Rectal smooth muscle tissue (tissue), 1 donor: ENCODE measurements around the gene C11orf58.

Experiments used
- H3K27ac ChIP-seq: one replicate; pipeline ENCODE4 v1.7.0; 2013; ENCODE audit warnings: low read depth, low read length, inconsistent platforms
- H3K27me3 ChIP-seq: one replicate; pipeline ENCODE4 v1.7.0; 2013; ENCODE audit warnings: low read length; ENCODE audit not compliant: control insufficient read depth, insufficient read depth
- H3K36me3 ChIP-seq: one replicate; pipeline ENCODE4 v1.7.0; 2013; ENCODE audit warnings: low read length; ENCODE audit not compliant: control insufficient read depth, insufficient read depth
- H3K4me1 ChIP-seq: one replicate; pipeline ENCODE4 v1.7.0; 2013; ENCODE audit warnings: low read length; ENCODE audit not compliant: control insufficient read depth, insufficient read depth
- H3K4me3 ChIP-seq: one replicate; pipeline ENCODE4 v1.7.0; 2013; ENCODE audit warnings: low read length
- H3K9ac ChIP-seq: one replicate; pipeline ENCODE4 v1.7.0; 2013; ENCODE audit warnings: low read length

The C11orf58 gene

DNA sequence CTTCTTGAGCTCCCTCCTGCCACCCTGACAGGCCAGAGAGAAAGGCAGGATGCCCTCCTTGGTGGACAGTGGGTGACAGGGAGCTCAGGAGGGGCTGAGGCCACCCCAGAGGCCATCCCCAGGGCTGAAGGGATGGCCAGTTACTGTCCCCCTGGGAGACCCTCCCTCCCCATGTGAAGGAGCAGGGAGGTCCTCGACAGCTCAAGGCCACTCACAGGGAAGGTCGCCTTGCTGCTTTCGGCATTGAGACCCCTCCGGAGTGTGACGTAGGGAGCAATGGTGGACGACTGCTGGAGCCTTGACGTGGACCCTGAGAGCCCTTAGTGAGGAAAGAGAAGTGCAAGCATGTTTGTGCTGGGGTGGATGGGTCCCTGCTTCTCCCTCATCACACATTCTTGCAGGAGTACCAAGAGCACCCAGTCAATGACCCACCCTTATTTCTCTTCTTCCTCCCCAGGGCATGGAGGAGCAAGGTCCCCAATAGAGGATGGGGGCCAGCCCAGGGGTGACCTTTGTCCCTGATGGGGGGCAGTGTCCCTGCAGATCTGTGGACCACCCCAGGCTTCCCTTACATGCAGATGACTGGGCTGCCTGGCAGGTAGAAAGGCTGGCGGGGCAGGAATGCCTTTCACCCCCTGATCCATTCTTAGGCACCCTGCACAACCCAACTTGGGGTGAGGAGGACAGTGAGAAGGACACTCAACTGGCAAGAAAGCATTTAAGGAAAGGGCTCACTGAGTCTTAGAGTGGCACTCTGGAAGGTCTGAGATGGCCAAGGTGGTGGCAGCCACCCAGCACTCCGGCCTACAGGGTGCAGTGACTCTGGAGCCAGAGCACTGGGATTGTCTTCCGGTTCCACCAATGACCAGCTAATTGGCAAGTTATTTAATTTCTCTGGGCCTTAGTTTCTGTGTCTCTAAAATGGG, 51.4 kb downstream of the C11orf58 start:
- no peak overlapping the region for H3K27ac ChIP-seq
- no peak overlapping the region for H3K4me3 ChIP-seq
- no peaks in the 10 kb centered on the region for H3K4me1 ChIP-seq
- H3K9ac ChIP-seq, result no peak overlapping the region
- H3K36me3 ChIP-seq, result peaks cover 6% of the 10 kb centered on the region
- H3K27me3 ChIP-seq, result no peaks in the 10 kb centered on the region

DNA sequence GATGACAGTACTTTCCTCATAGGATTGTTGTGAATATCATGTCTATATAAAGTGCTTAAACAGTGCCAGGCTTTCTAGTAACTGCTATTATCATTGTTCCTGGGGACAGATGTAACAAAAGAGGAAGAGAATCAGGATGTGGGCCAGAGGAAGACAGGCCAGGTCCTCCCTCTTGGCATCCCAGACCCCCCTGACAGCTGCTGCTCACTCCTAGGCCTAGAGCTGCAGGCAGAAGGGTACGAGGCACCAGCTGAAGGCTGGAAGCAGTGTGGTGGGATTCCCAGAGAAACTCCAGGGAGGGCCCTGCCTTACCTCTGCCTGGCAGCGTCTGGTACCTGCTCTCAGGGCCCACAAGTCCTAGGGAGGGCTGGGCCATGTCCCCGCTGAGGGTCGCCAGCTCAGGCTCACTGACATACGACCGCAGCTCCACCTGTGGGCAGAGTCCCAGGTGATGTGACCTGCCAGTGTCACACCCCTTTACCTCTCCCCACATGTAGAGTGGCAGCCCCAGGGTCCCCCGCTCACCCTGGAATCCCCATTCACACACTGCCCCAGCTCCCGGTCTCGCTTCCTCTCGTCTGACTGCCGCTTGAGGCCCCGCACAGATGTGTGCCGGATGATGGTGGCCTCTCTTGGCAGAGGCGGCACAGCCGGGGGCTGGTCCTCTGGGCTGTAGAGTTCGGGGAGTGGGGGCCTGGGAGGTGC, 52.2 kb downstream of the C11orf58 start:
- Histone ChIP-seq H3K27ac (peak overlapping the region; percentile 30), H3K4me1 (no peaks in the 10 kb centered on the region), H3K36me3 (peaks cover 6% of the 10 kb centered on the region), H3K27me3 (no peaks in the 10 kb centered on the region), H3K9ac (no peak overlapping the region), H3K4me3 (no peak overlapping the region)

DNA sequence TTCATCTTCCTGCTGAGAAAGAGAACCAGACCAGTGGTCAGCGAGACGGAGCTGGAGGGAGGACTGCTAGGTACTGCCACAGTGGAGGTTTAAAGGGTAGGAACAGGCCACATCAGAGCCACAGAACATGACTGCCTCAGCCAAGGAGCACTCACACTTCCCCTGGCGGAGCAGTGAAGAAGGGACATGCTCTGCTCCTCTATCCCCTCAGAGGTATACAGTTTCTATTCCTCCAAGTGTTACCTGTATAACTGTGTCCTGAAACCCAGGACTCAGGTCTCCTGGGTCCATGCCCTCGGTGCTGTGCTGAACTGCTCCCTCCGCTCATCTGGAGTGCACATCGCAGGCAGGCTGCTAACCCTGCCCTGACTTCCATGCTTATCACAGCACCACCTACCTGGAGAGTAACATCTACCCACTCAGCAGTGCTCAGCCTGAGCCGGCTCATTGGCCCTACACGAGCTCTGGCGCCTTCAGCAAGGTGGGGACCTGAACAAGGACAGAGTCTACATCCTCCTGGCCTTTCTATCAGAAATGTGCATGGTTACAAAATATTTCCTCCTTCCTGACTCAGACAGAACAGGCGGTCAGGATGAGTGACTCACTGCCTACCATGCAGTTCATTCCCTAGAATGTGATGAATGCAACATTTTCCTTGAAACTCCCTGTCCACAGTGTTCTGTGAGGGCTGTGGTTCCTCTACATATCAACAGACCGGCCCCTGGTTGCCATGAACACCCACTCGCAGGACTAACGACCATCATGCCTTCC, 52.9 kb downstream of the C11orf58 start:
- Histone ChIP-seq H3K9ac (no peak overlapping the region), H3K27ac (peak overlapping the region; percentile 30), H3K4me1 (no peaks in the 10 kb centered on the region)

DNA sequence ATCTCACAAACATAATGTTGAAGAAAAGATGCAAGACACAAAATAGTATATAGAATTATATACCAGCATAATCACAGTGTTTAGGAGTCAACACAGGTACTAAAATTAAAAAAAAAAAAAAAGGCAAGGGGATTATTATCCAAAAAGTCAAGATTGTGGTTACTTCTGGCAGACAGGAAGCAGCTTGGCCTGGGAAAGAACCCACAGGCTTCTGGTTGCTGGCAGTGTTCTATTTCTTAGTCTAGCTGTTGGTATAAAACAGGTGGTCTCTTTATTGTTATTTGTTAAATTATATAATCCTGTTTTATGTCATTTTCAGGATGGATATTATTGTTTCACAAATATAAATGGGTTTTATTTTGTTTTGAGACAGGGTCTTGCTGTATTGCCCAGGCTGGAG, 54.0 kb downstream of the C11orf58 start:
- H3K9ac ChIP-seq, result no peak overlapping the region
- no peaks in the 10 kb centered on the region for H3K27me3 ChIP-seq
- no peak overlapping the region for H3K27ac ChIP-seq
- no peaks in the 10 kb centered on the region for H3K4me1 ChIP-seq
- H3K36me3 ChIP-seq, result peaks cover 6% of the 10 kb centered on the region
- no peak overlapping the region for H3K4me3 ChIP-seq

More for the DNA sequence above, 52.9 kb downstream of the C11orf58 start:
- Histone ChIP-seq H3K4me3 (no peak overlapping the region), H3K36me3 (peaks cover 6% of the 10 kb centered on the region), H3K27me3 (no peaks in the 10 kb centered on the region)

DNA sequence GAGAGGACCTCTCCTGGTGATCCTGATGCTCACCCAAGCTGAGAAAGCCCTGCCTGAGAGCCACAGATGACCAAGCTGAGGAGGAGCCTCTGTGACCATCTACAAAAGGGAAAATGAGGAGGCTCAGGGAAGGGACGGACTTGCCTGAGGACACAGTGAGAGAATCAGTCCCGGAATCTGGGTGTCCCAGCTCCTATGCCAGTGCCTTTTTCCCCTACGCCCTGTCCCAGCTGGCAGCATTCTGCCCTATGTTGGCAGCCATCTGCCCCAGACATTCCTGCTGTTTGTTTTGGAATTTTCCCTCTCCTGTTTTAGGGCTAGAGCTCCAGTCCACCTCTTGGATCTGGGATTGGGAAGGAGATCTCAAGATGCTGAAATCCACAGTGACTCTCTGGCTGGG, 54.6 kb downstream of the C11orf58 start:
- no peaks in the 10 kb centered on the region for H3K4me1 ChIP-seq
- no peak overlapping the region for H3K27ac ChIP-seq
- H3K36me3 ChIP-seq, result peaks cover 6% of the 10 kb centered on the region

DNA sequence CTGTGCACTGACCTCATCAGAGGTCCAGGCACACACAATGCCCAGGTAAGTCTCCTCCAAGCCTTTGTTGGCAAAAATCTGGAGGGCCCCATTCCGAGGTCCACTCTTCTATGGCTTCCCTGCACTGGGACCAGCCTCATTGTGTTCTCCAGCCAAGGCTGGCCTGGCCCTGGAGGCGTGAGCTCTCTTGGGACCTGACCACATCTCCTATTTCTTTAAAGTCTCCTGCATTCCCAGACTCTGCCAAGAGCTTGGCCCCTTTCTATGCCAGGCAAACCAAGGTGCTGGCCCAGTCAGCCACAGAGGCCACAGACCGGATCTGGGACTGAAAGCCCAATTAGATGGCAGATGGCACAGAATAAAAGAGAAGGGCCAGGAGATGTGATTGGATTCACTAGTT, 55.1 kb downstream of the C11orf58 start:
- no peaks in the 10 kb centered on the region for H3K4me1 ChIP-seq
- H3K9ac ChIP-seq, result no peak overlapping the region
- no peak overlapping the region for H3K4me3 ChIP-seq
- no peaks in the 10 kb centered on the region for H3K27me3 ChIP-seq
- peaks cover 6% of the 10 kb centered on the region for H3K36me3 ChIP-seq
- no peak overlapping the region for H3K27ac ChIP-seq

More for the DNA sequence above, 54.6 kb downstream of the C11orf58 start:
- no peak overlapping the region for H3K9ac ChIP-seq
- H3K4me3 ChIP-seq, result no peak overlapping the region
- H3K27me3 ChIP-seq, result no peaks in the 10 kb centered on the region

DNA sequence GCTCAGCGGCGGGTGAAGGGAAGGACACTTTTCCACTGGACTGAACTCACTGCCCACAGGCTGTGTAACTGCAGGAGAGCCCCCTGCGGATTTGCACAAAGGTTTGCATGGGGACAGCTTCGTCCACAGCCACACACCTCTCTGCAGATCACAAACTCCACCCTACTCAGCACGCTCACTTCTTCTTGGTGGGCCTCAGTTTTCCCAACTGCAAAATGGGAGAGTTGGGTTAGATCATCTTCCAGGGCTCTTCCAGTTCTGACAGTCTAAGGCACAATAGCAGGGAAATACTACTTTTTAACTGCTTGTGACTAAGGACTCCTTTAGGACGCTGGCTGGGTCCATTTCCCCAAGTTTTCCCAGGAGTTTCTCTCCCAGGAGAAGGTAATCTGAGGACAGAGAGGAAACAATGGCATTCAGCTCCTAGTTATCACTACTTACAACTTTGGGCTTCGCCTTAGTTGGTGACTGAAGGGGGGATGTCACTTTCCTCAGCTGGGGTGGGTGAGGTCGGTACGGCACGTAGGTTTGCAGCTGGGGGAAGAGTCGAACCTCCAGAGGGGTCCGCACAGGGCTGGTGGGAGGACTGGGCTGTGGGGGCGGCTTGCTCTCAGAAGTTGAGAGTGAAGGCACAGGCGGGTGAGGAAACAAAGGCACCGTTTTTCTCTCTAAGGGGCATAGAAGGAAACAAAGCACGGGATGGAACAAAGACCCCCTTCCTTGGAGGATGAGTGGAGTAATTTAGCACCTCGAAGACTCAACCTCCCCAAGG, 55.8 kb downstream of the C11orf58 start:
- Histone ChIP-seq H3K4me1 (no peaks in the 10 kb centered on the region), H3K27ac (no peak overlapping the region), H3K36me3 (peaks cover 6% of the 10 kb centered on the region), H3K4me3 (no peak overlapping the region), H3K9ac (no peak overlapping the region), H3K27me3 (no peaks in the 10 kb centered on the region)

GRCh38 chr11:16795146-16795545, 56.7 kb downstream of the C11orf58 start:
- Histone ChIP-seq H3K36me3 (peaks cover 6% of the 10 kb centered on the region), H3K9ac (no peak overlapping the region), H3K4me1 (no peaks in the 10 kb centered on the region), H3K27ac (no peak overlapping the region), H3K27me3 (no peaks in the 10 kb centered on the region), H3K4me3 (no peak overlapping the region)

DNA sequence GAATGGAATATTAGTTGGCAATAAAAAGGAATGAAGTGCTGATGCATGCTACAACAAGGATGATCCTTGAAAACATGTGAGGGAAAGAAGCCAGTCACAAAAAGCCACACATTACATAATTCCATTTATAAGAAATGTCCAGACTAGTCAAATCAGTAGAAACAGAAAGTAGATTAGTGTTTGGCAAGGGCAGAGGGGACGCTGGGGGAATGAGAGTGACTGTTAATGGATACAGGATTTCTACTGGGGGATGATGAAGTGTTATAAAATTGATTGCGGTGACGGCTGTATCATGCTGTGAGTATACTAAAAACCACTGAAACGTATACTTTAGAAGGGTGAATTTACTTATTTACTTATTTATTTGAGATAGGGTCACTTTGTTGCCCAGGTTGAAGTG, 57.9 kb downstream of the C11orf58 start:
- H3K36me3 ChIP-seq, result peaks cover 4% of the 10 kb centered on the region
- H3K4me3 ChIP-seq, result no peak overlapping the region
- H3K27ac ChIP-seq, result no peak overlapping the region
- H3K4me1 ChIP-seq, result no peaks in the 10 kb centered on the region
- no peaks in the 10 kb centered on the region for H3K27me3 ChIP-seq
- H3K9ac ChIP-seq, result no peak overlapping the region

DNA sequence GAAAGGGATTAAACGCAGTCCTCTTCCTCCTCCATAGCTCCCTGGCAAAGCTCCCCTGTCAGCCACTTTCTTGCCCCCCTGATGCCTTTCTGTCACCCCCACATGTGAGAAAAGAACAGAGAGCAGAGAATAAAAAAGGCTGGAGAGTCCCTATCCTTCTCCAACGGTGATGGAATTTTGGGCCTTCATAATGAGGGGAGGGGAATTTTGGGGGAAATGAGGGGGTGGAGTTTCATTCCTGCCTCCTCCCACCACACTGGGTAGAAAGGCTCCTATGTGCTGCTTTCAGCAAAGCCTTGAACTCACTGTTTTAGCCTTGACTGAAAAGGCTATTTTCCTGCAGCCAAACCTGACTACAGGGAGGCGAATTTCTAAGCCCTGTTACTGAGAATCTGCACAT, 59.3 kb downstream of the C11orf58 start:
- H3K4me3 ChIP-seq, result no peak overlapping the region
- no peak overlapping the region for H3K27ac ChIP-seq
- H3K27me3 ChIP-seq, result no peaks in the 10 kb centered on the region
- H3K9ac ChIP-seq, result no peak overlapping the region
- H3K36me3 ChIP-seq, result peaks cover 3% of the 10 kb centered on the region
- no peaks in the 10 kb centered on the region for H3K4me1 ChIP-seq

GRCh38 chr11:16799221-16799620, 60.8 kb downstream of the C11orf58 start:
- H3K27me3 ChIP-seq, result no peaks in the 10 kb centered on the region
- no peak overlapping the region for H3K4me3 ChIP-seq
- H3K4me1 ChIP-seq, result no peaks in the 10 kb centered on the region
- H3K9ac ChIP-seq, result no peak overlapping the region
- H3K36me3 ChIP-seq, result no peaks in the 10 kb centered on the region
- H3K27ac ChIP-seq, result no peak overlapping the region

GRCh38 chr11:16799890-16800289, 61.4 kb downstream of the C11orf58 start:
- no peak overlapping the region for H3K27ac ChIP-seq
- no peak overlapping the region for H3K9ac ChIP-seq
- no peak overlapping the region for H3K4me3 ChIP-seq
- H3K36me3 ChIP-seq, result no peaks in the 10 kb centered on the region
- no peaks in the 10 kb centered on the region for H3K27me3 ChIP-seq
- H3K4me1 ChIP-seq, result no peaks in the 10 kb centered on the region
